ENCODE measurements around the gene CCDC148. TPM values are rescaled to one million over a fixed set of nuclear protein-coding genes. Genes with fewer than 3 reads are reported as not detected.
"Not testable (repeated sequence)": the region's sequence is repeated elsewhere in the genome, so short reads cannot be mapped to it uniquely, and the experiment has no call there.

The CCDC148 gene
- total and polyA plus RNA-seq, 2 donors, result 0.55 to 1.1 TPM

- H3K9me3 ChIP-seq (ENCODE audit: control insufficient read depth in 2 of 2, insufficient read depth in 1 of 2, low read length in 1 of 2); H3K4me3 ChIP-seq (ENCODE audit: low read length in 2 of 2); H3K27me3 ChIP-seq (ENCODE audit: control insufficient read depth in 2 of 2, insufficient read depth in 1 of 2, low read length in 1 of 2); DNase-seq (ENCODE audit: low read depth in 6 of 9, low spot score in 9 of 9); H3K4me1 ChIP-seq (ENCODE audit: control insufficient read depth in 2 of 2, insufficient read depth in 2 of 2, low read length in 2 of 2); H3K36me3 ChIP-seq (ENCODE audit: control insufficient read depth in 2 of 2, insufficient read depth in 2 of 2, low read length in 1 of 2); H3K27ac ChIP-seq (ENCODE audit: low read depth in 1 of 2, low read length in 1 of 2): not testable (repeated sequence)
- 98% methylated on average over 27 of the region's 27 CpGs for WGBS
These were observed 146.1 kb downstream of the CCDC148 start for GRCh38 chr2:158310407-158310806.

- Histone ChIP-seq H3K27ac (ENCODE audit: low read depth in 1 of 2, low read length in 1 of 2) (no peak overlapping the region), H3K36me3 (ENCODE audit: control insufficient read depth in 2 of 2, insufficient read depth in 2 of 2, low read length in 1 of 2) (no peaks in the 10 kb centered on the region), H3K27me3 (ENCODE audit: control insufficient read depth in 2 of 2, insufficient read depth in 1 of 2, low read length in 1 of 2) (no peaks in the 10 kb centered on the region), H3K4me1 (ENCODE audit: control insufficient read depth in 2 of 2, insufficient read depth in 2 of 2, low read length in 2 of 2) (no peaks in the 10 kb centered on the region), H3K9me3 (ENCODE audit: control insufficient read depth in 2 of 2, insufficient read depth in 1 of 2, low read length in 1 of 2) (no peaks in the 10 kb centered on the region), H3K4me3 (ENCODE audit: low read length in 2 of 2) (no peak overlapping the region)
- 94% methylated on average over 2 of the region's 2 CpGs for WGBS
- no peak for DNase-seq (ENCODE audit: low read depth in 6 of 9, low spot score in 9 of 9)
These were observed 151.1 kb downstream of the CCDC148 start for GRCh38 chr2:158305501-158305900.

GRCh38 chr2:158300394-158300793 is 156.2 kb downstream of the CCDC148 start:
- DNase-seq (ENCODE audit: low read depth in 6 of 9, low spot score in 9 of 9), result no peak
- no peaks in the 10 kb centered on the region for H3K27me3 ChIP-seq (ENCODE audit: control insufficient read depth in 2 of 2, insufficient read depth in 1 of 2, low read length in 1 of 2)
- no peaks in the 10 kb centered on the region for H3K9me3 ChIP-seq (ENCODE audit: control insufficient read depth in 2 of 2, insufficient read depth in 1 of 2, low read length in 1 of 2)
- H3K4me3 ChIP-seq (ENCODE audit: low read length in 2 of 2), result no peak overlapping the region
- WGBS, result 97% methylated on average over 2 of the region's 2 CpGs
- H3K27ac ChIP-seq (ENCODE audit: low read depth in 1 of 2, low read length in 1 of 2), result no peak overlapping the region
- H3K4me1 ChIP-seq (ENCODE audit: control insufficient read depth in 2 of 2, insufficient read depth in 2 of 2, low read length in 2 of 2), result no peaks in the 10 kb centered on the region
- no peaks in the 10 kb centered on the region for H3K36me3 ChIP-seq (ENCODE audit: control insufficient read depth in 2 of 2, insufficient read depth in 2 of 2, low read length in 1 of 2)

- no peak for DNase-seq (ENCODE audit: low read depth in 6 of 9, low spot score in 9 of 9)
- no peak overlapping the region for H3K4me3 ChIP-seq (ENCODE audit: low read length in 2 of 2)
- WGBS, result 86% methylated on average over 1 of the region's 1 CpG
- H3K27me3 ChIP-seq (ENCODE audit: control insufficient read depth in 2 of 2, insufficient read depth in 1 of 2, low read length in 1 of 2), result no peaks in the 10 kb centered on the region
- H3K27ac ChIP-seq (ENCODE audit: low read depth in 1 of 2, low read length in 1 of 2), result no peak overlapping the region
- no peaks in the 10 kb centered on the region for H3K36me3 ChIP-seq (ENCODE audit: control insufficient read depth in 2 of 2, insufficient read depth in 2 of 2, low read length in 1 of 2)
- H3K4me1 ChIP-seq (ENCODE audit: control insufficient read depth in 2 of 2, insufficient read depth in 2 of 2, low read length in 2 of 2), result no peaks in the 10 kb centered on the region
- H3K9me3 ChIP-seq (ENCODE audit: control insufficient read depth in 2 of 2, insufficient read depth in 1 of 2, low read length in 1 of 2), result no peaks in the 10 kb centered on the region
These were observed 158.9 kb downstream of the CCDC148 start for GRCh38 chr2:158297606-158298005.

- Histone ChIP-seq H3K4me1 (ENCODE audit: control insufficient read depth in 2 of 2, insufficient read depth in 2 of 2, low read length in 2 of 2) (no peaks in the 10 kb centered on the region), H3K4me3 (ENCODE audit: low read length in 2 of 2) (no peak overlapping the region), H3K36me3 (ENCODE audit: control insufficient read depth in 2 of 2, insufficient read depth in 2 of 2, low read length in 1 of 2) (no peaks in the 10 kb centered on the region), H3K27ac (ENCODE audit: low read depth in 1 of 2, low read length in 1 of 2) (no peak overlapping the region), H3K27me3 (ENCODE audit: control insufficient read depth in 2 of 2, insufficient read depth in 1 of 2, low read length in 1 of 2) (no peaks in the 10 kb centered on the region), H3K9me3 (ENCODE audit: control insufficient read depth in 2 of 2, insufficient read depth in 1 of 2, low read length in 1 of 2) (no peaks in the 10 kb centered on the region)
- DNase-seq (ENCODE audit: low read depth in 6 of 9, low spot score in 9 of 9), result no peak
- WGBS, result 96% methylated on average over 2 of the region's 2 CpGs
These were observed 159.4 kb downstream of the CCDC148 start for GRCh38 chr2:158297120-158297519.

- Histone ChIP-seq H3K4me3 (ENCODE audit: low read length in 2 of 2) (no peak overlapping the region), H3K9me3 (ENCODE audit: control insufficient read depth in 2 of 2, insufficient read depth in 1 of 2, low read length in 1 of 2) (no peaks in the 10 kb centered on the region), H3K27me3 (ENCODE audit: control insufficient read depth in 2 of 2, insufficient read depth in 1 of 2, low read length in 1 of 2) (no peaks in the 10 kb centered on the region), H3K36me3 (ENCODE audit: control insufficient read depth in 2 of 2, insufficient read depth in 2 of 2, low read length in 1 of 2) (no peaks in the 10 kb centered on the region), H3K27ac (ENCODE audit: low read depth in 1 of 2, low read length in 1 of 2) (no peak overlapping the region), H3K4me1 (ENCODE audit: control insufficient read depth in 2 of 2, insufficient read depth in 2 of 2, low read length in 2 of 2) (no peaks in the 10 kb centered on the region)
- no peak for DNase-seq (ENCODE audit: low read depth in 6 of 9, low spot score in 9 of 9)
- 98% methylated on average over 3 of the region's 3 CpGs for WGBS
These were observed 162.8 kb downstream of the CCDC148 start for GRCh38 chr2:158293722-158294121.

GRCh38 chr2:158291544-158292180 is 164.9 kb downstream of the CCDC148 start:
- WGBS, result 95% methylated on average over 2 of the region's 2 CpGs
- H3K36me3 ChIP-seq (ENCODE audit: control insufficient read depth in 2 of 2, insufficient read depth in 2 of 2, low read length in 1 of 2), result no peaks in the 10 kb centered on the region
- no peak overlapping the region for H3K4me3 ChIP-seq (ENCODE audit: low read length in 2 of 2)
- no peaks in the 10 kb centered on the region for H3K27me3 ChIP-seq (ENCODE audit: control insufficient read depth in 2 of 2, insufficient read depth in 1 of 2, low read length in 1 of 2)
- H3K27ac ChIP-seq (ENCODE audit: low read depth in 1 of 2, low read length in 1 of 2), result no peak overlapping the region
- H3K9me3 ChIP-seq (ENCODE audit: control insufficient read depth in 2 of 2, insufficient read depth in 1 of 2, low read length in 1 of 2), result no peaks in the 10 kb centered on the region
- DNase-seq (ENCODE audit: low read depth in 6 of 9, low spot score in 9 of 9), result no peak
- no peaks in the 10 kb centered on the region for H3K4me1 ChIP-seq (ENCODE audit: control insufficient read depth in 2 of 2, insufficient read depth in 2 of 2, low read length in 2 of 2)

- Histone ChIP-seq H3K4me3 (ENCODE audit: low read length in 2 of 2) (no peak overlapping the region), H3K9me3 (ENCODE audit: control insufficient read depth in 2 of 2, insufficient read depth in 1 of 2, low read length in 1 of 2) (no peaks in the 10 kb centered on the region), H3K27me3 (ENCODE audit: control insufficient read depth in 2 of 2, insufficient read depth in 1 of 2, low read length in 1 of 2) (no peaks in the 10 kb centered on the region), H3K27ac (ENCODE audit: low read depth in 1 of 2, low read length in 1 of 2) (no peak overlapping the region), H3K36me3 (ENCODE audit: control insufficient read depth in 2 of 2, insufficient read depth in 2 of 2, low read length in 1 of 2) (no peaks in the 10 kb centered on the region), H3K4me1 (ENCODE audit: control insufficient read depth in 2 of 2, insufficient read depth in 2 of 2, low read length in 2 of 2) (no peaks in the 10 kb centered on the region)
- DNase-seq (ENCODE audit: low read depth in 6 of 9, low spot score in 9 of 9), result no peak
- WGBS, result 98% methylated on average over 5 of the region's 5 CpGs
These were observed 166.3 kb downstream of the CCDC148 start for GRCh38 chr2:158290225-158290624.

- Histone ChIP-seq H3K4me3 (ENCODE audit: low read length in 2 of 2) (no peak overlapping the region), H3K36me3 (ENCODE audit: control insufficient read depth in 2 of 2, insufficient read depth in 2 of 2, low read length in 1 of 2) (no peaks in the 10 kb centered on the region), H3K27me3 (ENCODE audit: control insufficient read depth in 2 of 2, insufficient read depth in 1 of 2, low read length in 1 of 2) (no peaks in the 10 kb centered on the region), H3K27ac (ENCODE audit: low read depth in 1 of 2, low read length in 1 of 2) (no peak overlapping the region), H3K9me3 (ENCODE audit: control insufficient read depth in 2 of 2, insufficient read depth in 1 of 2, low read length in 1 of 2) (no peaks in the 10 kb centered on the region), H3K4me1 (ENCODE audit: control insufficient read depth in 2 of 2, insufficient read depth in 2 of 2, low read length in 2 of 2) (no peaks in the 10 kb centered on the region)
- DNase-seq (ENCODE audit: low read depth in 6 of 9, low spot score in 9 of 9), result no peak
- 92% methylated on average over 2 of the region's 2 CpGs for WGBS
These were observed 179.7 kb downstream of the CCDC148 start for GRCh38 chr2:158276619-158277471.

All from thymus (tissue), 11 donors.